ENCODE data around the gene ADAMTS1.
A peak's percentile ranks its signal among the peaks of the same experiment; 100 is the strongest.

ADAMTS1 gene

GRCh38 chr21:26851109-26851944 is 6.1 kb upstream of the ADAMTS1 start:
- TF ChIP-seq MYC (IDR thresholded peaks at IDR 0.05; ENCODE audit: low read depth, low read length) (no peak), MAX (IDR thresholded peaks at IDR 0.05; ENCODE audit: low read depth, low read length) (no peak), POLR2A (IDR thresholded peaks at IDR 0.05; ENCODE audit: extremely low read depth, insufficient read length) (no peak), CTCF (IDR thresholded peaks at IDR 0.05; ENCODE audit: low read depth, low read length) (no peak)
- no peak for DNase-seq (ENCODE audit: low read depth)

GRCh38 chr21:26850116-26850643 is 5.0 kb upstream of the ADAMTS1 start:
- peak; percentile 45 for DNase-seq (ENCODE audit: low read depth)
- no peak overlapping the region for H3K4me3 ChIP-seq (ENCODE audit: low read depth, low read length)
- no peak for TF ChIP-seq POLR2A (IDR thresholded peaks at IDR 0.05; ENCODE audit: extremely low read depth, insufficient read length)
- TF ChIP-seq CTCF (IDR thresholded peaks at IDR 0.05; ENCODE audit: low read depth, low read length) = peak; percentile 9

More at GRCh38 chr21:26851109-26851944, 6.1 kb upstream of the ADAMTS1 start:
- H3K4me3 ChIP-seq (ENCODE audit: low read depth, low read length) = no peak overlapping the region

GRCh38 chr21:26849428-26850115 is 4.4 kb upstream of the ADAMTS1 start:
- peak; percentile 49 for DNase-seq (ENCODE audit: low read depth)
- TF ChIP-seq MAX (IDR thresholded peaks at IDR 0.05; ENCODE audit: low read depth, low read length) = no peak
- TF ChIP-seq MYC (IDR thresholded peaks at IDR 0.05; ENCODE audit: low read depth, low read length) = no peak
- no peak for TF ChIP-seq POLR2A (IDR thresholded peaks at IDR 0.05; ENCODE audit: extremely low read depth, insufficient read length)
- TF ChIP-seq CTCF (IDR thresholded peaks at IDR 0.05; ENCODE audit: low read depth, low read length) = peak; percentile 30
- no peak overlapping the region for H3K4me3 ChIP-seq (ENCODE audit: low read depth, low read length)

GRCh38 chr21:26847921-26848320 is 2.7 kb upstream of the ADAMTS1 start:
- DNase-seq (ENCODE audit: low read depth) = no peak
- TF ChIP-seq MYC (IDR thresholded peaks at IDR 0.05; ENCODE audit: low read depth, low read length) = no peak
- H3K4me3 ChIP-seq (ENCODE audit: low read depth, low read length) = no peak overlapping the region

- TF ChIP-seq CTCF (IDR thresholded peaks at IDR 0.05; ENCODE audit: low read depth, low read length) (no peak), MYC (IDR thresholded peaks at IDR 0.05; ENCODE audit: low read depth, low read length) (no peak), POLR2A (IDR thresholded peaks at IDR 0.05; ENCODE audit: extremely low read depth, insufficient read length) (no peak), MAX (IDR thresholded peaks at IDR 0.05; ENCODE audit: low read depth, low read length) (no peak)
- no peak overlapping the region for H3K4me3 ChIP-seq (ENCODE audit: low read depth, low read length)
- no peak for DNase-seq (ENCODE audit: low read depth)
Observed at GRCh38 chr21:26847002-26847401, 1.8 kb upstream of the ADAMTS1 start.
